Panc1 (cell line): ENCODE results near the gene KLHL35.

Source experiments
- CTCF ChIP-seq: fragments of 450-650 bp; IDR thresholded peaks from 2 replicates; pipeline ENCODE4 v1.5.1; 2017; ENCODE audit warnings: mild to moderate bottlenecking
- TF ChIP-seq, protein P1 (sequence below), 2 experiments: IDR thresholded peaks; 2 replicates each; pipeline ENCODE4 v1.6.1; 2011 to 2012; ENCODE audit warnings: low read depth in 2 of 2, control low read depth in 1 of 2, low read length in 1 of 2, mild to moderate bottlenecking in 1 of 2, moderate library complexity in 1 of 2; ENCODE audit not compliant: insufficient read depth in 1 of 2

DNA sequence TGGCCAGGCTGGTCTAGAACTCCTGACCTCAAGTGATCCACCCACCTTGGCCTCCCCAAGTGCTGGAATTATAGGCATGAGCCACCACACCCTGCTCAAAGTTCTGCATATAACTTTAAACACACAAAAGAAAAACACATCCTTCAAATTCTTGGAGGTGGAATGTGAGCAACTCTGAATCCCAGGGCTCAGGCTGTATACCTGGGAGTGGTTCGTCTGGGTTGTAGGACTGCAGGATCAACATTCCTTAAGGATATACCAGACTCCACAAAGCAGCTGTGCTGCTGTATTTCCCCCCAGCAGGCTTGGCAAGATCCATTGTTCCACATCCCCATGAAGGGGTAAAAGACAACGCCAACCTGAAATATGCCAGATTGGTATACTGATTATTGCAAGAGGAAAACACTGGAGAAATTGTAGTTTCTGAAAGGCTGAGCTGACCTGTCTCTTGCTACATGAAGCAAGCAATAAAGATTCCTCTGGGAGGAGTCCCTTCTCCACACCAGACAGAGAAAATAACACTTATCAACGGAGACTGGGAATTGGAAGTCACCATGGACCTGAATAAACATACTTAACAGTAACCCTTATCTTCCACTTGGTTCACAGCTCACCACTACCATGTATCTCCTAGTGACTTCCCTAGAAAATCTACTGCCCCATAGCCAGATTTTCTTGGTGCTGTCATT, 45.9 kb downstream of the KLHL35 start:
- TF ChIP-seq CTCF: no peak
- TF ChIP-seq, protein P1, sequence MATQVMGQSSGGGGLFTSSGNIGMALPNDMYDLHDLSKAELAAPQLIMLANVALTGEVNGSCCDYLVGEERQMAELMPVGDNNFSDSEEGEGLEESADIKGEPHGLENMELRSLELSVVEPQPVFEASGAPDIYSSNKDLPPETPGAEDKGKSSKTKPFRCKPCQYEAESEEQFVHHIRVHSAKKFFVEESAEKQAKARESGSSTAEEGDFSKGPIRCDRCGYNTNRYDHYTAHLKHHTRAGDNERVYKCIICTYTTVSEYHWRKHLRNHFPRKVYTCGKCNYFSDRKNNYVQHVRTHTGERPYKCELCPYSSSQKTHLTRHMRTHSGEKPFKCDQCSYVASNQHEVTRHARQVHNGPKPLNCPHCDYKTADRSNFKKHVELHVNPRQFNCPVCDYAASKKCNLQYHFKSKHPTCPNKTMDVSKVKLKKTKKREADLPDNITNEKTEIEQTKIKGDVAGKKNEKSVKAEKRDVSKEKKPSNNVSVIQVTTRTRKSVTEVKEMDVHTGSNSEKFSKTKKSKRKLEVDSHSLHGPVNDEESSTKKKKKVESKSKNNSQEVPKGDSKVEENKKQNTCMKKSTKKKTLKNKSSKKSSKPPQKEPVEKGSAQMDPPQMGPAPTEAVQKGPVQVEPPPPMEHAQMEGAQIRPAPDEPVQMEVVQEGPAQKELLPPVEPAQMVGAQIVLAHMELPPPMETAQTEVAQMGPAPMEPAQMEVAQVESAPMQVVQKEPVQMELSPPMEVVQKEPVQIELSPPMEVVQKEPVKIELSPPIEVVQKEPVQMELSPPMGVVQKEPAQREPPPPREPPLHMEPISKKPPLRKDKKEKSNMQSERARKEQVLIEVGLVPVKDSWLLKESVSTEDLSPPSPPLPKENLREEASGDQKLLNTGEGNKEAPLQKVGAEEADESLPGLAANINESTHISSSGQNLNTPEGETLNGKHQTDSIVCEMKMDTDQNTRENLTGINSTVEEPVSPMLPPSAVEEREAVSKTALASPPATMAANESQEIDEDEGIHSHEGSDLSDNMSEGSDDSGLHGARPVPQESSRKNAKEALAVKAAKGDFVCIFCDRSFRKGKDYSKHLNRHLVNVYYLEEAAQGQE (IDR thresholded peaks at IDR 0.05; ENCODE audit: insufficient read depth in 1 of 2, low read depth in 2 of 2, low read length in 1 of 2): no peak
